ENCODE measurements around the gene NOS2.
A peak's percentile ranks its signal among the peaks of the same experiment; 100 is the strongest.
"Not testable (repeated sequence)": the region's sequence is repeated elsewhere in the genome, so short reads cannot be mapped to it uniquely, and the experiment has no call there.

The NOS2 gene

GRCh38 chr17:27748360-27748825 is 51.9 kb downstream of the NOS2 start:
- no peak for DNase-seq (ENCODE audit: low spot score)
- Histone ChIP-seq H3K4me3 (no peak overlapping the region), H3K27ac (no peak overlapping the region)
- no peak for TF ChIP-seq CTCF (IDR thresholded peaks at IDR 0.05)

- no peak for DNase-seq (ENCODE audit: low spot score)
- no peak overlapping the region for H3K27ac ChIP-seq
- H3K4me3 ChIP-seq: no peak overlapping the region
- no peak for TF ChIP-seq CTCF (IDR thresholded peaks at IDR 0.05)
Observed at GRCh38 chr17:27747462-27748359, 52.6 kb downstream of the NOS2 start.

- Histone ChIP-seq H3K27ac (no peak overlapping the region), H3K4me3 (no peak overlapping the region)
- DNase-seq (ENCODE audit: low spot score): no peak
- TF ChIP-seq CTCF (IDR thresholded peaks at IDR 0.05): no peak
Observed at GRCh38 chr17:27746881-27747280, 53.4 kb downstream of the NOS2 start.

- not testable (repeated sequence) for DNase-seq (ENCODE audit: low spot score); H3K4me3 ChIP-seq; H3K27ac ChIP-seq
Observed at GRCh38 chr17:27746320-27746719, 54.0 kb downstream of the NOS2 start.

GRCh38 chr17:27745207-27745830 is 55.0 kb downstream of the NOS2 start:
- H3K27ac ChIP-seq: not testable (repeated sequence)
- DNase-seq (ENCODE audit: low spot score): peak; percentile 53

GRCh38 chr17:27743281-27743885 is 56.9 kb downstream of the NOS2 start:
- TF ChIP-seq CTCF (IDR thresholded peaks at IDR 0.05): no peak
- no peak overlapping the region for H3K27ac ChIP-seq

More at GRCh38 chr17:27745207-27745830, 55.0 kb downstream of the NOS2 start:
- H3K4me3 ChIP-seq: not testable (repeated sequence)

GRCh38 chr17:27741971-27742575 is 58.3 kb downstream of the NOS2 start:
- no peak overlapping the region for H3K27ac ChIP-seq
- peak; percentile 19 for DNase-seq (ENCODE audit: low spot score)
- no peak for TF ChIP-seq CTCF (IDR thresholded peaks at IDR 0.05)
- H3K4me3 ChIP-seq: no peak overlapping the region

More at GRCh38 chr17:27743281-27743885, 56.9 kb downstream of the NOS2 start:
- H3K4me3 ChIP-seq: no peak overlapping the region
- DNase-seq (ENCODE audit: low spot score): peak; percentile 47
